ENCODE results near the gene MARCHF7.

Gene MARCHF7

GRCh38 chr2:159759577-159759976, 47.3 kb downstream of the MARCHF7 start:
- in situ Hi-C loops (cut with MboI; ENCODE audit: low sequenced_read_pairs) = no loop called here

- in situ Hi-C loops (cut with MboI; ENCODE audit: low sequenced_read_pairs) = no loop called here
These were observed 48.0 kb downstream of the MARCHF7 start for GRCh38 chr2:159760326-159760725.

- in situ Hi-C loops (cut with MboI; ENCODE audit: low sequenced_read_pairs) = no loop called here
These were observed 49.8 kb downstream of the MARCHF7 start for GRCh38 chr2:159762075-159762474.
